OCI-LY7 (cell line): Measurements from ENCODE around the gene AAGAB. TPM values are rescaled to one million over a fixed set of nuclear protein-coding genes. Genes with fewer than 3 reads are reported as not detected.

Experiments
- BruUV-seq: library from RNA; stranded (reverse); fragments of 400-500 nt; replicated peaks from 2 replicates; lab custom pipeline; 2021; lab: Mats Ljungman, UMichigan
- CTCF ChIA-PET: fragments of 300-600 bp; sonication (Branson Sonifier 250); formaldehyde crosslinking; loops from one replicate; lab custom pipeline; 2022; ENCODE audit warnings: antibody characterized with exemption; ENCODE audit not compliant: unreplicated experiment; lab: Charles Lee
- POLR2A ChIA-PET: fragments of 300-600 bp; sonication (Branson Sonifier 250); formaldehyde crosslinking; loops from one replicate; lab custom pipeline; 2022; ENCODE audit warnings: antibody characterized with exemption; lab: Charles Lee
- DNase-seq: peaks from one replicate; pipeline ENCODE4 v3.0.0-alpha.2; 2015; ENCODE audit warnings: low spot score
- H2AFZ ChIP-seq: fragments of 200-600 bp; sonication (generic), shearing (Covaris generic); 2 replicates; pipeline ENCODE4 v1.6.1; 2014; ENCODE audit warnings: mild to moderate bottlenecking, antibody characterized with exemption, low read length, moderate library complexity
- H3K27ac ChIP-seq: fragments of 200-600 bp; sonication (generic); 2 replicates; pipeline ENCODE4 v1.5.1; 2014; ENCODE audit warnings: mixed run types, low read depth, mild to moderate bottlenecking, moderate library complexity, low read length, inconsistent platforms; ENCODE audit not compliant: poor library complexity, severe bottlenecking
- H3K36me3 ChIP-seq: fragments of 200-600 bp; sonication (generic); 2 replicates; pipeline ENCODE4 v1.6.1; 2014; ENCODE audit warnings: mild to moderate bottlenecking, antibody characterized with exemption, low read length, moderate library complexity, mixed read lengths; ENCODE audit not compliant: insufficient read depth
- H3K4me1 ChIP-seq: fragments of 200-600 bp; sonication (generic); 2 replicates; pipeline ENCODE4 v1.5.1; 2014; ENCODE audit warnings: mild to moderate bottlenecking, low read length; ENCODE audit not compliant: insufficient read depth, poor library complexity, severe bottlenecking
- H3K4me2 ChIP-seq: fragments of 200-600 bp; sonication (generic); 2 replicates; pipeline ENCODE4 v1.6.1; 2014; ENCODE audit warnings: mild to moderate bottlenecking, low read length
- H3K4me3 ChIP-seq: fragments of 200-600 bp; sonication (generic); 2 replicates; pipeline ENCODE4 v1.5.1; 2014; ENCODE audit warnings: mild to moderate bottlenecking, low read depth, low read length; ENCODE audit not compliant: poor library complexity, severe bottlenecking
- H3K79me2 ChIP-seq: fragments of 200-600 bp; sonication (generic); 2 replicates; pipeline ENCODE4 v1.6.1; 2016; ENCODE audit warnings: low read depth, mild to moderate bottlenecking, low read length, moderate library complexity, mixed read lengths; ENCODE audit not compliant: insufficient read depth
- H3K9me2 ChIP-seq: fragments of 200-600 bp; sonication (generic); 2 replicates; pipeline ENCODE4 v1.6.1; 2016; ENCODE audit warnings: mild to moderate bottlenecking, low read length, mixed read lengths; ENCODE audit not compliant: insufficient read depth
- H3K9me3 ChIP-seq: fragments of 200-600 bp; sonication (generic); 2 replicates; pipeline ENCODE4 v1.6.1; 2014; ENCODE audit warnings: mild to moderate bottlenecking, mixed run types, low read length, mixed read lengths
- H4K20me1 ChIP-seq: fragments of 200-600 bp; sonication (generic); 2 replicates; pipeline ENCODE4 v1.6.1; 2014; ENCODE audit warnings: mild to moderate bottlenecking, antibody characterized with exemption, low read length, moderate library complexity, mixed read lengths; ENCODE audit not compliant: insufficient read depth
- CTCF ChIP-seq: fragments of 200-600 bp; sonication (generic); conservative IDR thresholded peaks from 2 replicates; pipeline ENCODE4 v1.5.1; 2014; ENCODE audit warnings: mild to moderate bottlenecking, antibody characterized with exemption, low read length, moderate library complexity, mixed read lengths
- EZH2phosphoT487 ChIP-seq: fragments of 200-600 bp; sonication (generic); IDR thresholded peaks from 2 replicates; pipeline ENCODE4 v1.6.1; 2018; ENCODE audit warnings: low read depth, borderline replicate concordance, mild to moderate bottlenecking, mixed run types, antibody characterized with exemption, low read length, moderate library complexity, mixed read lengths
- intact Hi-C: fragments of 100-400 bp; cut with micrococcal nuclease; formaldehyde crosslinking; loops from one replicate; pipeline ENCODE4 v1.10.0; 2022; ENCODE audit not compliant: unreplicated experiment
- total RNA-seq, 2 experiments: library from RNA; depleted of rRNA in 1 of 2; stranded (reverse); fragments of >200 nt in 1 of 2; shearing (Covaris generic) in 1 of 2; gene quantifications; 2 replicates each; pipeline ENCODE4 v1.2.3, GENCODE V29; 2014 to 2022

The AAGAB gene
- total RNA-seq, 2 experiments from 2014 or later, result 31.0 to 39.9 TPM

GRCh38 chr15:67194171-67195114 lies 60.0 kb downstream of the AAGAB start:
- POLR2A ChIA-PET, result no interaction called here
- TF ChIP-seq EZH2phosphoT487, result no peak
- TF ChIP-seq CTCF, result no peak
- H3K9me3 ChIP-seq, result no peaks in the 10 kb centered on the region
- CTCF ChIA-PET, result interaction anchor here (0.5 kb wide), 1 partner anchor 20 kb away, joined by 3 read pairs; no protein-coding TSS in a partner anchor
- no TSS peak for BruUV-seq
- no peaks in the 10 kb centered on the region for H3K9me2 ChIP-seq
- no peak for DNase-seq
- no peaks in the 10 kb centered on the region for H3K79me2 ChIP-seq
- no peak overlapping the region for H3K4me3 ChIP-seq
- intact Hi-C loops, result loop anchor here (5.0 kb wide), 1 partner anchor 247 kb away; no protein-coding TSS in a partner anchor
- peaks cover 40% of the 10 kb centered on the region for H3K36me3 ChIP-seq
- H3K4me1 ChIP-seq, result peaks cover 18% of the 10 kb centered on the region
- H3K27ac ChIP-seq, result no peak overlapping the region
- no peak overlapping the region for H3K4me2 ChIP-seq
- H2AFZ ChIP-seq, result no peak overlapping the region
- no peaks in the 10 kb centered on the region for H4K20me1 ChIP-seq

- POLR2A ChIA-PET, result no interaction called here
These were observed 61.1 kb downstream of the AAGAB start for GRCh38 chr15:67193223-67193990.

More at GRCh38 chr15:67193223-67193990, 61.1 kb downstream of the AAGAB start:
- Histone ChIP-seq H3K4me3 (no peak overlapping the region), H3K36me3 (peaks cover 49% of the 10 kb centered on the region), H3K79me2 (no peaks in the 10 kb centered on the region), H2AFZ (no peak overlapping the region), H4K20me1 (no peaks in the 10 kb centered on the region), H3K9me2 (no peaks in the 10 kb centered on the region), H3K9me3 (no peaks in the 10 kb centered on the region), H3K4me2 (no peak overlapping the region), H3K27ac (no peak overlapping the region), H3K4me1 (peaks cover 11% of the 10 kb centered on the region)
- CTCF ChIA-PET, result no interaction called here
- TF ChIP-seq CTCF (no peak), EZH2phosphoT487 (no peak)
- intact Hi-C loops, result no loop called here
- no TSS peak for BruUV-seq
- DNase-seq, result no peak
